ENCODE measurements around the gene XPR1. TPM values are rescaled to one million over a fixed set of nuclear protein-coding genes. Genes with fewer than 3 reads are reported as not detected.

XPR1 gene
- total and polyA plus RNA-seq, 3 donors from 2014 or later = 34.8 to 76.2 (median 71.8) TPM

DNA sequence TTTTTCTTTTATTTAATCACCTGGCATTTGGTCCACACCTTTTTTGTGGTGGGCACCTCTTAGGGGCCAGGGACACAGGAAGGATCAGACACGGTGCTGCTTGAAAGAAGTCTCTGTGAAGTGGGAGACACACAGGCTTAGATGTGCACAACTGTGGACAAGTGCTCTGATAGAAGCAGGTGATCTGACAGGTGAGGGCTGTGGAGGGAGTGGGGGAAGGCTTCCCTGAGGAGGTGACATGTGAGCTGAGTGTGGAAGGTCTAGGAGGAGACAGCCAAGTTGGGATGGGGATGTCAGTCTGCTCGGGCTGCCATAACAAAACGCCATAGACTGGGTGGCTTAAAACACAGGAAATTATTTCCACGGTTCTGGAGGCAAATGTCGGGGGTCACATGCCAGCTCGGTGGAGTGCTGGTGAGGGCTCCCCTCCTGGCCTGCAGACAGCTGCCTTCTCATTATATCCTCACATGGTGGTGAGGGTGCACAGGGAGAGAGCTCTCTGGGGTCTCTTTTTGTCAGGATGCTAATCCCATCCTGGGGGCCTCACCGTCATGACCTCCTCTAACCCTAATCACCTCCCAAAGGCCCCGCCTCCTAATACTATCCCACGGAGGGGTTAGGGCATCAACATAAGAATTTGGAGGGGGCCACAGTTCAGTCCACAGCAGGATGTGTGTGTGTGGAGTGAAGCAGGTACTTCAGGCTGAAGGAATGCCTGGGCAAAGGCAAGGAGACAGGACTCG, 275.7 kb downstream of the XPR1 start:
- TF ChIP-seq, protein P1, sequence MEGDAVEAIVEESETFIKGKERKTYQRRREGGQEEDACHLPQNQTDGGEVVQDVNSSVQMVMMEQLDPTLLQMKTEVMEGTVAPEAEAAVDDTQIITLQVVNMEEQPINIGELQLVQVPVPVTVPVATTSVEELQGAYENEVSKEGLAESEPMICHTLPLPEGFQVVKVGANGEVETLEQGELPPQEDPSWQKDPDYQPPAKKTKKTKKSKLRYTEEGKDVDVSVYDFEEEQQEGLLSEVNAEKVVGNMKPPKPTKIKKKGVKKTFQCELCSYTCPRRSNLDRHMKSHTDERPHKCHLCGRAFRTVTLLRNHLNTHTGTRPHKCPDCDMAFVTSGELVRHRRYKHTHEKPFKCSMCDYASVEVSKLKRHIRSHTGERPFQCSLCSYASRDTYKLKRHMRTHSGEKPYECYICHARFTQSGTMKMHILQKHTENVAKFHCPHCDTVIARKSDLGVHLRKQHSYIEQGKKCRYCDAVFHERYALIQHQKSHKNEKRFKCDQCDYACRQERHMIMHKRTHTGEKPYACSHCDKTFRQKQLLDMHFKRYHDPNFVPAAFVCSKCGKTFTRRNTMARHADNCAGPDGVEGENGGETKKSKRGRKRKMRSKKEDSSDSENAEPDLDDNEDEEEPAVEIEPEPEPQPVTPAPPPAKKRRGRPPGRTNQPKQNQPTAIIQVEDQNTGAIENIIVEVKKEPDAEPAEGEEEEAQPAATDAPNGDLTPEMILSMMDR (IDR thresholded peaks at IDR 0.05) = no peak
- no peak for TF ChIP-seq POLR2A (IDR thresholded peaks at IDR 0.05)

DNA sequence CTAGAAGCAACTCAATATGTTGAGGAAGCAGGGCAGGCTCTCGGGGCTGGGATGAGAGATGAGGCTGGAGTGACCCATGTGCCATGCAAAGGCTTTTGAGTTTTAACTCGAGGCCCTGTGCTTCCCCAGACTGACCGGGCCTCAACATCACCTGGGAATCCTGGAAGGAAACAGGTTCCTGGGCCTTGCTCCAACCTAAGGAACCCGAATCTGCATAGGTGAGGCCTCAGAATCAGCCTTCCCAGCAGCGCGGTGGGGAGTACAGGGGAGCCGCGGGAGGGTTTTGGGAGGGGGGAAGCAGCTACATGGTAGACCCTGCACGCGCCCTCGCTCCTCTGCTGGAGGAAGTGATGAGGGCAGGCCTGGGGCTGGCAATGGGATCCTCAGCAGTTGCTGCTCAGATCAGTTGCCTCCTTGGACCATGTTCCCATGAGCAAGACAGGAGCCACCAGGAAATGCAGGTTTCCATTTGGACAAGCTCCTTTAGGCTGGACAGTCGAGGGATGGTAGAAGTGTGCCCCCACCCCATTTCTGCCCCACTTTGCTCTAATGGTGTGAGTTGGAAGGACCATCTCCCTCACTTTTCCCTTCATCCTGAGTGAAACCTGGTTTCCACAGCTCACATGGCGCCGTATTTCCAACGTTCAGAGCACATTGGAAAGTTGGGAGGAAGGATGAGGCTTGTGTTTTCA, 276.4 kb downstream of the XPR1 start:
- intact Hi-C loops (cut with DNase I; ENCODE audit: low total_unique reads) = no loop called here
- no peak for DNase-seq

More for the DNA sequence above, 275.7 kb downstream of the XPR1 start:
- WGBS, 2 donors = 85 to 87% methylated on average over 9 to 10 of the region's 10 CpGs
- no peak overlapping the region for H3K4me3 ChIP-seq
- no peaks in the 10 kb centered on the region for H3K9me3 ChIP-seq
- H3K27ac ChIP-seq = no peak overlapping the region
- H3K36me3 ChIP-seq (ENCODE audit: low read depth, missing control alignments) = no peaks in the 10 kb centered on the region
- H3K4me1 ChIP-seq = no peaks in the 10 kb centered on the region
- intact Hi-C loops (cut with DNase I; ENCODE audit: low total_unique reads) = no loop called here
- H3K27me3 ChIP-seq = no peaks in the 10 kb centered on the region
- DNase-seq = no peak

DNA sequence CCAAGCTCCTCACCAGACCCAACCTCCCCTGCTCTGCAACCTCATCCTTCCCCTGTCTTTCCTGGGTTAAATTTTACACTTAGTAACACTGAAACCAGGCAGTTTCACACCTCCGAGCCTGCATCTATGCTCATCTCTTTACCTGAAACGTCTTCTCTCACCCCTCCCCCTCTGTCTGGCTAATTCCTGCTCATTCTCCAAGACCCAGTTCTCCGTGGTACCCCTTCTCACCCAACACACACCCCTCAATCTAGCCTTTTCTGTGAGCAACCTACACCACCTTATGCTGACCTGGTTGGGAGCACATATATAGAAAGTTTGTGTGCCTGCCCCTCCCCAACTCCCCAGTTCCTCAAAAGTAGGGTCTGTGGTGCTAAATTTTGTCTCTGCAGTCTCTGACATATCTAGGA, 277.2 kb downstream of the XPR1 start:
- no peak for DNase-seq
- intact Hi-C loops (cut with DNase I; ENCODE audit: low total_unique reads) = no loop called here
- Histone ChIP-seq H3K9me3 (no peaks in the 10 kb centered on the region), H3K4me1 (no peaks in the 10 kb centered on the region), H3K4me3 (no peak overlapping the region), H3K27ac (no peak overlapping the region), H3K36me3 (ENCODE audit: low read depth, missing control alignments) (no peaks in the 10 kb centered on the region), H3K27me3 (no peaks in the 10 kb centered on the region)
- WGBS, 2 donors = 85 to 89% methylated on average over 3 of the region's 3 CpGs
- TF ChIP-seq, protein P1 (IDR thresholded peaks at IDR 0.05) = no peak
- no peak for TF ChIP-seq POLR2A (IDR thresholded peaks at IDR 0.05)

More for the DNA sequence above, 276.4 kb downstream of the XPR1 start:
- WGBS, 2 donors = 91 to 94% methylated on average over 11 to 15 of the region's 15 CpGs
- Histone ChIP-seq H3K4me3 (no peak overlapping the region), H3K27ac (no peak overlapping the region), H3K27me3 (no peaks in the 10 kb centered on the region), H3K36me3 (ENCODE audit: low read depth, missing control alignments) (no peaks in the 10 kb centered on the region), H3K4me1 (no peaks in the 10 kb centered on the region), H3K9me3 (no peaks in the 10 kb centered on the region)
- TF ChIP-seq POLR2A (IDR thresholded peaks at IDR 0.05) = no peak
- TF ChIP-seq, protein P1 (IDR thresholded peaks at IDR 0.05) = no peak

DNA sequence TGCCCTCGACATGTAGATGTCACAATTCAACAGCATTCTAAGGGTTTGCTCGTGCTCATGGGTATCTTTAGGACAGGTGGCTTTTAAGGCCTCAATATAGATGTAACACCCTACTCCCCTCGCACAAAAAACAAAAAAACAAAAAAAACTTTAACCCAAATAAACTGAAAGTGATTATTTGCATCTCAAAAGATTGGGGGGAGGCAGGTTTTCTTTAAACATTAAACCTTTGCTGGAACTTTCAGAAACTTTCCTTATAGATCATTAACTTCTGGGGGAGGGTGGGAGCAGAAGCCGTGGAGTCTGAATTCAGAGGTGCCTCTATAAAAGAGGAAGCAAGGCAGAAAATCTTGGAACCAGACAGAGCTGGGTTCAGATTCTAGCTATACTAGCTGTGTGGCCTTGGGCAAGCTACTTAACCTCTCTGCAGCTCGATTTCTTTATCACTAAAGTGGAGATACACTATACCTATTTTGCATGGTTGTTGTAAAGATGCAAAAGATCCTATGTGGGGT, 277.7 kb downstream of the XPR1 start:
- Histone ChIP-seq H3K36me3 (ENCODE audit: low read depth, missing control alignments) (no peaks in the 10 kb centered on the region), H3K4me3 (no peak overlapping the region), H3K27me3 (no peaks in the 10 kb centered on the region), H3K9me3 (no peaks in the 10 kb centered on the region), H3K4me1 (no peaks in the 10 kb centered on the region), H3K27ac (no peak overlapping the region)
- intact Hi-C loops (cut with DNase I; ENCODE audit: low total_unique reads) = no loop called here
- no peak for DNase-seq
- no peak for TF ChIP-seq POLR2A (IDR thresholded peaks at IDR 0.05)
- TF ChIP-seq, protein P1 (IDR thresholded peaks at IDR 0.05) = no peak
- 76 to 81% methylated on average over 5 of the region's 5 CpGs for WGBS, 2 donors
